Stimulated activated CD4-positive, alpha-beta T cell treated with anti-CD3 and anti-CD28 coated beads, TNF-alpha, amount 100 ng/mL, for 48 hours (primary cell): Measurements from ENCODE around the gene UROC1.

ENCODE experiments used
- DNase-seq, 3 donors: peaks; one replicate each; pipeline ENCODE4 v3.0.0-alpha.2; 2020; ENCODE audit warnings: low read depth in 3 of 3

The UROC1 gene

DNA sequence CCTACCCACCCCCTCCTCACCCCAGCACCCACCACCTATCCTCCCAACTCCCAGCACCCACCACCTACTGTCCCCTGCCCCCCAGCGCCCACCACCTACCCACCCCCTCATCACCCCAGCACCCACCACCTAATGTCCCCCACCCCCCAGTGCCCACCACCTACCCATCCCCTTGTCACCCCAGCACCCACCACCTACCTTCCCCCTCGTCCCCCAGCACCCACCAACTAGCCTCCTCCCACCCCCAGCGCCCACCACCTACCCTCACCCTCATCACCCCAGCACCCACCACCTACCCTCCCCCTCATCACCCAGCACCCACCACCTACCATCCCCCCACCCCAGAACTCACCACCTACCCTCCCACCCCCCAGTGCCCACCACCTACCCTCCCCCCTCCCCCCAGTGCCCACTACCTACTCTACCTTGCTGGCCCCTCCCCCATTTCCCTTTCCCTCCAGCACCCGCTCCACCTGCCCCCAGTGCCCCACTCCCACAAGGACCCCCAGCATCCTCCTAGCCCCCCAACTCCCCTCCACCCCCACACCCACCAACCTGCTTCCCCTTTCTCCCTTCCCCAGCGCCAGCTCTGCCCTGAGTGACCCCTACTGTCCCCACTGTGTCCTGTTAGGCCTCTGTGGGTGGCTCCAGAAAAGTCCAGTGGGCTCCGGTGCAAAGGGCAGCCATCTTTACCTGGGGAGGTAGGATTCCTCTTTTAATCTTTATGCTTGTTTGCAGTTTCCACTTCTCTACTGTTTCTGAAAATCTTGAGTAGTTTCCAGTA is 1.2 kb downstream of the UROC1 start:
- no peak for DNase-seq

- no peak for DNase-seq
Observed at GRCh38 chr3:126515066-126515706, 2.4 kb downstream of the UROC1 start.

GRCh38 chr3:126514161-126514560 is 3.4 kb downstream of the UROC1 start:
- no peak for DNase-seq

DNA sequence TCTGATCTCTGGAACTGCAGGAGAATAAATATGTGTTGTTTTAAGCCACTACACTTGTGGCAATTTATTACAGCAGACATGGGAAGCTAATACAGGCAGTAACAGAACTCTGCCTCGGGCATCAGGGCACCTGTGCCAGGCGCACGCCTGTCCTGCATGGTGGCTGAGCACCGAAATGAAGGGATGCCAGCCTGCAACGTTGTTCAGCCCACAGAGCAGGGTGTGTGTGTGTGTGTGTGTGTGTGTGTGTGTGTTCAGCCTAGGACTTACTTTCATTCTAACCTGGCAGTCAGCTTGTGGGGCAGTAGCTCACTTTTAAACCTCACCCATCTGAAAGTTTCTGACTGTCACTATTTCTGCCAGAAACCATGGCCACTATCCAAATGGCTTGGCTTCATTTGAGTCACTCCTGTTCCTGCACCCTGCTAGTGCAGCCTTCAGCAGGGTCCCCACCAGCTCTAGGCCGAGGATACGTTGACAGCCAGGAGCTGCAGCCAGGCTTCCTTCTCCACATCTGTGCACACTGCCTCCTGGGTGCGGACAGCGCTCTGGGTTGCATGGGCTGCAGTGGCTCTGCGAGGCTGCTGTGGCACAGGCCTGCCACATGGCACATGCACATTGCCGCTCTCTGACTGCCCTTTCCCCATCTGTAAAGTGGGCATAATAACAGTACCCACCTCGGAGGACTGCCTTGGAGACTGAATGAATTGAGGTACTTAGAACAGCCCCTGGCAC is 4.5 kb downstream of the UROC1 start:
- no peak for DNase-seq

GRCh38 chr3:126512026-126512425 is 5.5 kb downstream of the UROC1 start:
- DNase-seq: no peak

DNA sequence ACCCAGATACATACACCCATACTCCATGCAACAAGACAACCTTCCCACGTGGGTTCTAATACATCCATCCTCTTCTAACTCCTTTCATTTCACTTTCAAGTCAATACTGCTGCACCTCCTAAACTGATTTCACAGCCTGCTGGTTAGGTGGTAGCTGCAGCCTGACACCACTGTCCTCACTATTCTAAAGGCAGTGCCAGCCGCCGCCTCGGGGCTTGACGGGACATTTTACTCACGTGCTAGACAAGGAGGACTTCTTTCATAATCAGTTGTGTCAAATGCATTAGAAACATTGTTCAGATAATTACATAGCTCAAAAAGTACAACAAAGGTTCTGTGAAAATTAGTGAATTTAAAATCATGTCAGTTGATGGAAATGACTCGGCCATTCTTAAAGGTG is 6.3 kb downstream of the UROC1 start:
- DNase-seq: no peak

DNA sequence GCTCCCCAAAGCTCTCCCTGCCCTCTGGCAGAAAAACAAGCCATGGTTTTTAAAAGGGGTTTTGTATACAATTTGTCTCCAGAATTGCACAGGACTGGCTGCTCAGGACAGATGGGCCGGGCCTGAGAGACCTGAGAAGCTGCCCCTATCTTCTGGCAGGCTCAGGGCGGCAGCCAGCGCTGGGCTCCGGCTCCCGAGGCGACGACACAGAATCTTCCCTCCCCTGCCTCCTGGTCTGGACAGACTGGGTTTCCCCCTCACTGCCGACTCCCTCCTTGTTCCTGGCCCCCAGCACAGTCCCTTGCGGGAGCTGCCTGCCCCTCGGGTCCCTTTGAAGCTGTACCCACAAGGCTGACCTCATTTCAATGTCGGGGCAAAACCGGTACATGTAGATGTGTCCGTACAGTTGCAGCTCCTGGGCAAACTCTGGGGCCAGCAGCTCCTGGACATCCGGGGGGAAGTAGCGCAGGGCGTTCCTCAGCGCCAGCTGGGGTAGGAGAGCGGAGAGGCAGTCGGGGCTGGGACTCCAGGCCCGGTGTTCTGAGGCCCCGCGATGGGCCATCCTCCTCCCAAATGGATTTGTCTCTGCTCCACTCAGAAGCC is 7.2 kb downstream of the UROC1 start:
- DNase-seq: no peak

GRCh38 chr3:126509597-126510307 is 7.8 kb downstream of the UROC1 start:
- DNase-seq: no peak

GRCh38 chr3:126508564-126508964 is 9.0 kb downstream of the UROC1 start:
- DNase-seq: no peak

DNA sequence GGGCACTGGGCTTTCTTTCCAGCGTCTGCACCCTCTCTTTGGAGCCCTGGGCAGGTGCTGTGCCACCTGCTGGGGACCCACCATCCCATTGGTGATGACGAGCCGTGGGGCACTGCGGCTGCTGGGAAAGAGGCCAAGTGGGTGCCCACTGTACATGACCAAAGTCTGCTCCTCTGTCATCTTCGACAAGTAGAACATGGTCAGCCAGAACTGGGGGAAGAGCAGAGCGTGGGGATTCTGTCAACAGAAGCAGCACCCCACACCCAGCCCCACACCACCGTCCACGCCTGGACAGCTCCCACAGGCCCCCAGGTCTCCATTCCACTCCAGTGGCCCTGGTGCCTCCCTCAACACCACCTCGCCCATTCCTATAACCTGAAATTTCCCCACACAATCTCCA is 9.7 kb downstream of the UROC1 start:
- no peak for DNase-seq

GRCh38 chr3:126503701-126504100 is 13.9 kb downstream of the UROC1 start:
- DNase-seq: no peak

GRCh38 chr3:126502656-126503055 is 14.9 kb downstream of the UROC1 start:
- DNase-seq: no peak

DNA sequence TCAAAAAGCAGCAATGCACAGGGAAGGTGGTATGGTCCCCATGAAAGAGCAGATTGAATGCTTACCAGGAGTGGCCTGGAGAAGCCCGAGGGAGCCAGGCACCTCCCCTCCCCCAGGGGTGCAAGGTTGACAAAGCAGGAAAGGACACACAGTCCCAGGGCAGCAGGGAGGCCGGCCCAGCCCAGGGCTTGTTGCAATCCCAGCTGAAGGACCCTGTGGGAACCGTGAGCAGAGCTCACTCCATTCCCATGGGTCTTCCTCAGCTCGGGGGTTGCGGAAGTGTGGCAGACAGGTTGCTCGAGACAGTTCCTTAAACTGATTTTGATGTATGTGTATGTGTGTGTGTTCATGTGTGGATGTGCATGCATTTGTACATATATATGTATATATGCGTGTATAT is 15.8 kb downstream of the UROC1 start:
- DNase-seq: no peak

- no peak for DNase-seq
Observed at GRCh38 chr3:126501054-126501453, 16.5 kb downstream of the UROC1 start.

GRCh38 chr3:126500016-126500415 is 17.6 kb downstream of the UROC1 start:
- DNase-seq: no peak

DNA sequence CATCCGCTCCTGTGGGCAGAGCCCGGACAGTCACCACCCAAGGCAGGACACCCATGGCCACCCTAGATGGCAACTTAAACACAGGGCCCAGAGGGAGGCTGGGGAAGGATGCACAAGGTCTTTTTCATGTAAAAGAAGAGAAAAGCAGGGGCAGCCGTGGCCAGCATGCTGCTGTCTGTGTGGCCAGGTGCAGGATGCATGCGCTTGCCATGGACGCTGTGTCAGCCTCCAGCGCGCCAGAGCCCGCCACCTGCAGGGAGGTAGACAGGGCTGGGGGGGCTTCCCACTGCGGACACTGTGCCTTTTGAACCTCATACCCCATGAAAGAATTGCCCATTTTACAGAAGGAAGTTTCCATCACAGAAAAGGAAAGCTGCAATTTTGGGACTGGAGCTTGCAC is 18.2 kb downstream of the UROC1 start:
- no peak for DNase-seq

DNA sequence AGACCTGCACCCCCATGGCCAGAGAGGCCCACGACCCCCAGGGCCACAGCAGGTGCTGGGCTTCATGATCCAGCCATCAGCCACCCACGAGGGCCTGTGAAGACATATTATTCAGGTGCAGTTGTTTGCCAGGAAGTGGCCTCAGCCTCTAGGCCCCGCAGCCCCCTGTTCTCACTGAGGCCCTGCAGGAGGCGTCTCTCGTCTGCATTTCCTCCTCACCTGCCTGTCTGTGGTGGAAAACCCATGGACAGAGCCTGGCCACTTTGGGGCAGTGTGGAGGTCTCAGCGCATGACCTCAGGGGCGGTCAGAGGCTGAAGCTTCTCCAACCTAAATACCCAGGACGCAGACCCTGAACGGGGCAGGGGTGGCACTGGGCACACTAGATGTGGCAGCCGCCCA is 18.6 kb downstream of the UROC1 start:
- no peak for DNase-seq

DNA sequence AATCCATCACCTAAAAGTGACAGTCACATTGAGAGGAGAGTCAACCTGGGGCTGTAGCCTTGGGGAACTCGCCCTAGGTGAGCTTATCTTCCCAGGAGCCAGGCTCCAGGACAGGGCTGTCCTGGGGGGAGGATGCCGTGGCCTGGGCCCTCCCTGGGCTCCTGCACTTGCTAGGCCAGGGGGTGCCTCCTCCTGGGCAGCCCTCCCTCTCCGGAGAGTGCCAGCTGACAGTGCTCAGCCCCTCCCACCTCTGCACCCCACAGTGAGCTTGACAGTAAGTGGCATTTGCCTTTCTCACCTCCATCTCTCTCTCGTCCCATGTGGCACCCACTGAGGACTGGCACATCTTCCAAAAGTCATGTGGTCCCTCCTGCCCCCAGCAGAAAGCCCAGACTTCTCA is 19.1 kb downstream of the UROC1 start:
- no peak for DNase-seq

GRCh38 chr3:126497956-126498355 is 19.6 kb downstream of the UROC1 start:
- DNase-seq: no peak

DNA sequence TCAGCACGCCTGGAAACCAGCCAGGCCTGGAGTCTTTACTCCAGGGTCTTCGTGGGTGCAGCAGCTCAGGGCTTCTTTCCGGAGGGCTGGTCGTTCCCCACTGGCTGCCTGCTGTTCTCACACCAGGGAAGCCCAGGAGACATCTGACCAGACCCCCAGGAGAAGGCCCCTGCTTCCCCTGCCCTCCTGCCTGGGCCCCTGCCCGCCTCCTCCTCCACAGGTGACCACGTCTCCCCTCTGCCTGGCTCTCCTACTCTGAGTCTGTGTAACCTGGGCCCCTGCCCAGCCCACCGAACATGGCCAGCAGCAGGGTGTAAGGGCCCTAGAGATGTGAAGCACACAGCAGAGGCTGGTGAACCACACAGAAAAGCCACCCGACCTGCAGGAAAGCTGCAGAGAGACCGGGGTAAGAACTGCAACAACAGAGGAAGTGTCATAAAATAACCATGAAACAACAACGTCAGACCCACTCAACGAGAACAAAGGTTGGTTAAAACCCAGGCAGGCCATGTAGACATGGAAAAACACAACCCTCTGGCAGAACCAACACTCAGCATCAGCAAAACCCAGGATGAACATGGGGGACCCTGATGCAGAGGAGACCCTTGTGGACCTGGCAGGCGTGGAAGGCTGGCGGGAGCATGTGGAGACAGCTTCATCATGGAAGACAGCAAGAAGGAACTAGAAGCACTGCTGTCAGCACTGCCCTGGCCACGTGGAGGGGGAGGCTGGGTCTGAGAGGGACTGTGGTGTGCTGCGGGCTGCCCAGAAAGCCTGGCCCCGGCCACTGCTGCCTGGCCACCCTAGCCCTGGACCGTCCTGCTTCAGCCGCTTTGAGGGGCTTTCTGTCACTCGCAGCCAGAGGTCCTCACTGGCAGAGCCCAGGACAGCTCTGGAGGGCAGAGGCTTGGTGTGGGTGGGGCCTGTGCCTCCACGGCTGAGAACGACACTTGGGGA is 20.4 kb downstream of the UROC1 start:
- no peak for DNase-seq

DNA sequence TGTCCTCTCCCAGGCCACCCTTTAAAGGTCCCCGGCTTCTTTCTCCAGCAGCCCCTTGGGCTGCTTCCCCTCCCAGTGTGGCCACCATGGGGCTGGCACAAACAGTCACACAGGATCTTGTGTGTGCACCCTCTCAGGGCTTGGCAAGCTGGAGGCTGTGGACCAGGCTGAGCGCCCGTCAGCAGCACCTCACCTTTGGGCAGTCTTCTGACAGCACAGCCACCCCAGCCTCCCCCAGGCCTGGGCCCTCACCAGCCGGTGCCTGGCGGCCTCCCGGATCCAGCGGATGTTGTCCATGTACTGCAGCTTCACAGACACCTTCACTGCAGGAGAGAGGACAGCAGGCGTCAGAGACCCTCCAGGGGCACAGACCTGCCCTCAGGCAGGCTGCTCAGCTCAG is 21.8 kb downstream of the UROC1 start:
- DNase-seq: no peak
